GM12872 (cell line): ENCODE results near the gene FHIT.

Experiments used
- CTCF ChIP-seq: IDR thresholded peaks from 3 replicates; pipeline ENCODE4 v1.5.1; 2011; ENCODE audit warnings: low read depth, mild to moderate bottlenecking, low read length, moderate library complexity; ENCODE audit not compliant: insufficient read depth

FHIT gene

GRCh38 chr3:60048447-60048848, 1202.8 kb downstream of the FHIT start:
- TF ChIP-seq CTCF: no peak

GRCh38 chr3:60047426-60048200, 1203.6 kb downstream of the FHIT start:
- TF ChIP-seq CTCF: no peak

- TF ChIP-seq CTCF: no peak
These were observed 1205.0 kb downstream of the FHIT start for GRCh38 chr3:60046210-60046609.

- TF ChIP-seq CTCF: no peak
These were observed 1205.6 kb downstream of the FHIT start for GRCh38 chr3:60045686-60046085.

GRCh38 chr3:60036803-60037202, 1214.4 kb downstream of the FHIT start:
- TF ChIP-seq CTCF: no peak

GRCh38 chr3:60033901-60034453, 1217.3 kb downstream of the FHIT start:
- TF ChIP-seq CTCF: no peak

GRCh38 chr3:60030982-60031381, 1220.3 kb downstream of the FHIT start:
- no peak for TF ChIP-seq CTCF
